AG09319 (cell line): ENCODE results near the gene CTDSP2.
A peak's percentile ranks its signal among the peaks of the same experiment; 100 is the strongest.
"Not testable (repeated sequence)": the region's sequence is repeated elsewhere in the genome, so short reads cannot be mapped to it uniquely, and the experiment has no call there.

Source experiments
- DNase-seq: peaks from one replicate; pipeline ENCODE4 v3.0.0-alpha.2; 2010; ENCODE audit warnings: low read depth; ENCODE audit errors: extremely low read depth
- TF ChIP-seq, protein P1 (sequence below): IDR thresholded peaks from 2 replicates; pipeline ENCODE4 v1.5.1; 2011; ENCODE audit warnings: low read depth, mild to moderate bottlenecking, inconsistent platforms, low read length, moderate library complexity

The CTDSP2 gene

GRCh38 chr12:57868221-57868620 lies 21.7 kb upstream of the CTDSP2 start:
- TF ChIP-seq, protein P1, sequence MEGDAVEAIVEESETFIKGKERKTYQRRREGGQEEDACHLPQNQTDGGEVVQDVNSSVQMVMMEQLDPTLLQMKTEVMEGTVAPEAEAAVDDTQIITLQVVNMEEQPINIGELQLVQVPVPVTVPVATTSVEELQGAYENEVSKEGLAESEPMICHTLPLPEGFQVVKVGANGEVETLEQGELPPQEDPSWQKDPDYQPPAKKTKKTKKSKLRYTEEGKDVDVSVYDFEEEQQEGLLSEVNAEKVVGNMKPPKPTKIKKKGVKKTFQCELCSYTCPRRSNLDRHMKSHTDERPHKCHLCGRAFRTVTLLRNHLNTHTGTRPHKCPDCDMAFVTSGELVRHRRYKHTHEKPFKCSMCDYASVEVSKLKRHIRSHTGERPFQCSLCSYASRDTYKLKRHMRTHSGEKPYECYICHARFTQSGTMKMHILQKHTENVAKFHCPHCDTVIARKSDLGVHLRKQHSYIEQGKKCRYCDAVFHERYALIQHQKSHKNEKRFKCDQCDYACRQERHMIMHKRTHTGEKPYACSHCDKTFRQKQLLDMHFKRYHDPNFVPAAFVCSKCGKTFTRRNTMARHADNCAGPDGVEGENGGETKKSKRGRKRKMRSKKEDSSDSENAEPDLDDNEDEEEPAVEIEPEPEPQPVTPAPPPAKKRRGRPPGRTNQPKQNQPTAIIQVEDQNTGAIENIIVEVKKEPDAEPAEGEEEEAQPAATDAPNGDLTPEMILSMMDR, result no peak
- no peak for DNase-seq

- TF ChIP-seq, protein P1, result no peak
- no peak for DNase-seq
Measured at GRCh38 chr12:57866308-57867019, 19.9 kb upstream of the CTDSP2 start.

GRCh38 chr12:57865084-57865751 lies 18.7 kb upstream of the CTDSP2 start:
- TF ChIP-seq, protein P1, result no peak
- peak; percentile 49 for DNase-seq

DNA sequence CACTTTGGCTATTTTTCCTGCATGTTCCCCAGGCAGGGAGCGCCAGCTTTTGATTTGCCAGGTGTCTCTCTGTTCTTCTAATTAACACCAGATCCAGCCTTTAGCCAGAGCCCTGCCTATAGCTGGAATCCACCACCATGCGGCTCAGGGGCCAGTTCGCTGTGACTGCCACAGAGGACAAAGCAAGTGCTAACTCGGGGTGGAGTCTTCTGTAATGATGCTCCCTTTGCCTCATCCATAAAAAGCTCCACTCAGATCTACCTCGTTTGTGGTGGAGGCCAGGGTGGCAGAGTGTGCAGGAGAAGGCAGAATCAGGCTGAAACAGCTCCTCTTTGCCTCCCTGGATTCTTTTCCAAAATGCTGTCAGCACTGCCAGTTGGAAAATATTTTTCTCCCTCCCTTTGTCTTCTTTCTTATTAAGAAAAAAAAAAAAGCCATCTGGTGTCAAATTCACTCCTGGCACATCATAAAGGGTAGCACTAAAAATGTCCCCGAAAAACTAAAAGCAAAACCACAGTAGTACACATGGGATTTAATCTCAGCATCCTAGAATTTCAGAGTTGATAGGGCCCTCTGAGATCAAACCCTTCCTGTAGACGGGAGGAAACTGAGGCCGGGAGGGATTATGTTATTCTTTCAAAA lies 18.0 kb upstream of the CTDSP2 start:
- TF ChIP-seq, protein P1, result peak; percentile 1; the same call in 1 of the 2 replicates
- DNase-seq, result no peak

DNA sequence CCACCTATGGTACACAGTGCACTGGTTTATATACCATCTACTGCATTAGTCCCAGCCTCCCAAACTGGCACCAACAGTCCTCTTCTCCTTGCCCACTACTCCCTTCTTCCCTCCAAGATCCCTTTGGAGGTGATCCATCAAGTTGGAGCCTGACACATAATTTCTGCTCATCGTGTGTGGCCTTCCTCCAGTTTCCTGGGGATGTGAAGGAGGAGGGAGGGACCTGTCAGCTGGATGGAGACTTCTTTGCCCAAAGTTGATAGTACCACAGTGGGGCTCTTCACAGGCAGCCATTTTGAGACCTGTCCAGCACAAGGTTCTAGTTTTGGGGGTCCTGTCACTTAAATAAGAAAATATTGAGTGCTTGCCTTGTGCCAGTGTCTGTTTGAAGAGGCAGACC lies 17.1 kb upstream of the CTDSP2 start:
- DNase-seq, result no peak
- TF ChIP-seq, protein P1, result no peak

GRCh38 chr12:57861967-57862366 lies 15.4 kb upstream of the CTDSP2 start:
- TF ChIP-seq, protein P1, result no peak
- no peak for DNase-seq

DNA sequence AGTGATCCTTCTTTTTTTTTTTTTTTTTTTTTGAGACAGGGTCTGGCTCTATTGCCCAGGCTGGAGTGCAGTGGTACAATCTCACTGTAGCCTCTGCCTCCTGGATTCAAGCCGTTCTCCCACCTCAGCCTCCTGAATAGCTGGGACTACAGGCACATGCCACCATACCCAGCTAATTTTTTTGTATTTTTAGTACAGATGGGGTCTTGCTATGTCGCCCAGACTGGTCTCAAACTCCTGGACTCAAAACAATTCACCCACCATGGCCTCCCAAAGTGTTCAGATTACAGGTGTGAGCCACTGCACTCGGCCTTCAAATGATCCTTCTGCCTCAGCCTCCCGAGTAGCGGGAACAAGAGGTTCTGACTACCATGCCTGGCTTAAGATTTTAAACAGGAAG lies 14.4 kb upstream of the CTDSP2 start:
- DNase-seq, result not testable (repeated sequence)
